K562 (cell line): ENCODE measurements around the gene CCDC106. TPM values are rescaled to one million over a fixed set of nuclear protein-coding genes. Genes with fewer than 3 reads are reported as not detected.

ENCODE experiments used
- DNMT1 ChIP-seq: fragments of 450-650 bp; IDR thresholded peaks from 2 replicates; pipeline ENCODE4 v1.6.1; 2016; ENCODE audit warnings: antibody characterized with exemption, mild to moderate bottlenecking
- GTF2A2 ChIP-seq: IDR thresholded peaks from 2 replicates; pipeline ENCODE4 v1.6.1; 2016; ENCODE audit warnings: mild to moderate bottlenecking, missing genetic modification characterization, missing compliant biosample characterization
- HBP1 ChIP-seq: fragments of 450-650 bp; formaldehyde crosslinking; IDR thresholded peaks from 2 replicates; pipeline ENCODE4 v1.4.0; 2022; ENCODE audit warnings: missing genetic modification characterization
- LARP7 ChIP-seq: fragments of 450-650 bp; IDR thresholded peaks from 2 replicates; pipeline ENCODE4 v1.6.1; 2016
- RBFOX2 ChIP-seq: fragments of 200-400 bp; formaldehyde crosslinking; IDR thresholded peaks from 2 replicates; pipeline ENCODE4 v1.6.1; 2017; ENCODE audit warnings: low read depth, mild to moderate bottlenecking, low read length, moderate library complexity
- TAL1 ChIP-seq: fragments of 450-650 bp; IDR thresholded peaks from 2 replicates; pipeline ENCODE4 v1.6.1; 2016; ENCODE audit warnings: mild to moderate bottlenecking
- polyA plus RNA-seq, 8 experiments: library from polyadenylated mRNA; depleted of rRNA in 4 of 8; stranded (reverse) in 5 of 8; unstranded in 3 of 8; fragments of >200 nt; fragmentation: Nextera tagmentation in 2 of 8; fragmentation: Illumina TruSeq in 1 of 8; extraction: Ambion mirVana in 2 of 8; extraction: Trizol in 1 of 8; gene quantifications; 2 replicates each; pipeline versions ENCODE4 v1.2.1 to v1.2.3, GENCODE V29; 2011 to 2014; ENCODE audit warnings: inconsistent platforms in 1 of 8, missing spikeins in 1 of 8
- total RNA-seq, 7 experiments: library from RNA; depleted of rRNA in 6 of 7; stranded (reverse); fragments of >200 nt in 6 of 7; fragmentation: Illumina TruSeq in 2 of 7; extraction: Trizol in 2 of 7; gene quantifications; 2 replicates each; pipeline versions ENCODE4 v1.2.1 to v1.2.3, GENCODE V29; 2011 to 2021; ENCODE audit warnings: low replicate concordance in 1 of 7
- TF ChIP-seq, protein P1 (sequence below): fragments of 250-450 bp; sonication (Bioruptor Pico); IDR thresholded peaks from 2 replicates; pipeline ENCODE4 v1.4.0; 2020; ENCODE audit warnings: mild to moderate bottlenecking, moderate library complexity
- TF ChIP-seq, protein P2 (sequence below): sonication (generic); formaldehyde crosslinking; IDR thresholded peaks from 2 replicates; pipeline ENCODE4 v1.8.1; 2022; ENCODE audit warnings: missing genetic modification reagents

CCDC106 gene
- total and polyA plus RNA-seq, 9 of the 15 experiments (the other 6 are each of a cell fraction or from before 2014, with no cell fraction given), result 0.10 to 27.5 (median 15.0) TPM; not detected in 1

GRCh38 chr19:55663846-55664536 is 16.0 kb downstream of the CCDC106 start (continued):
- TF ChIP-seq, protein P1, sequence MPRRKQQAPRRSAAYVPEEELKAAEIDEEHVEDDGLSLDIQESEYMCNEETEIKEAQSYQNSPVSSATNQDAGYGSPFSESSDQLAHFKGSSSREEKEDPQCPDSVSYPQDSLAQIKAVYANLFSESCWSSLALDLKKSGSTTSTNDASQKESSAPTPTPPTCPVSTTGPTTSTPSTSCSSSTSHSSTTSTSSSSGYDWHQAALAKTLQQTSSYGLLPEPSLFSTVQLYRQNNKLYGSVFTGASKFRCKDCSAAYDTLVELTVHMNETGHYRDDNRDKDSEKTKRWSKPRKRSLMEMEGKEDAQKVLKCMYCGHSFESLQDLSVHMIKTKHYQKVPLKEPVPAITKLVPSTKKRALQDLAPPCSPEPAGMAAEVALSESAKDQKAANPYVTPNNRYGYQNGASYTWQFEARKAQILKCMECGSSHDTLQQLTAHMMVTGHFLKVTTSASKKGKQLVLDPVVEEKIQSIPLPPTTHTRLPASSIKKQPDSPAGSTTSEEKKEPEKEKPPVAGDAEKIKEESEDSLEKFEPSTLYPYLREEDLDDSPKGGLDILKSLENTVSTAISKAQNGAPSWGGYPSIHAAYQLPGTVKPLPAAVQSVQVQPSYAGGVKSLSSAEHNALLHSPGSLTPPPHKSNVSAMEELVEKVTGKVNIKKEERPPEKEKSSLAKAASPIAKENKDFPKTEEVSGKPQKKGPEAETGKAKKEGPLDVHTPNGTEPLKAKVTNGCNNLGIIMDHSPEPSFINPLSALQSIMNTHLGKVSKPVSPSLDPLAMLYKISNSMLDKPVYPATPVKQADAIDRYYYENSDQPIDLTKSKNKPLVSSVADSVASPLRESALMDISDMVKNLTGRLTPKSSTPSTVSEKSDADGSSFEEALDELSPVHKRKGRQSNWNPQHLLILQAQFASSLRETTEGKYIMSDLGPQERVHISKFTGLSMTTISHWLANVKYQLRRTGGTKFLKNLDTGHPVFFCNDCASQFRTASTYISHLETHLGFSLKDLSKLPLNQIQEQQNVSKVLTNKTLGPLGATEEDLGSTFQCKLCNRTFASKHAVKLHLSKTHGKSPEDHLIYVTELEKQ, result no peak
- TF ChIP-seq TAL1, result no peak
- TF ChIP-seq RBFOX2, result peak; percentile 59
- TF ChIP-seq, protein P2, sequence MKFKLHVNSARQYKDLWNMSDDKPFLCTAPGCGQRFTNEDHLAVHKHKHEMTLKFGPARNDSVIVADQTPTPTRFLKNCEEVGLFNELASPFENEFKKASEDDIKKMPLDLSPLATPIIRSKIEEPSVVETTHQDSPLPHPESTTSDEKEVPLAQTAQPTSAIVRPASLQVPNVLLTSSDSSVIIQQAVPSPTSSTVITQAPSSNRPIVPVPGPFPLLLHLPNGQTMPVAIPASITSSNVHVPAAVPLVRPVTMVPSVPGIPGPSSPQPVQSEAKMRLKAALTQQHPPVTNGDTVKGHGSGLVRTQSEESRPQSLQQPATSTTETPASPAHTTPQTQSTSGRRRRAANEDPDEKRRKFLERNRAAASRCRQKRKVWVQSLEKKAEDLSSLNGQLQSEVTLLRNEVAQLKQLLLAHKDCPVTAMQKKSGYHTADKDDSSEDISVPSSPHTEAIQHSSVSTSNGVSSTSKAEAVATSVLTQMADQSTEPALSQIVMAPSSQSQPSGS (CRISPR knock-in tag), result no peak
- TF ChIP-seq HBP1, result no peak
- no peak for TF ChIP-seq LARP7
- no peak for TF ChIP-seq GTF2A2 (tag)
- TF ChIP-seq DNMT1, result no peak
- TF ChIP-seq, all 486 proteins: peak for 2
